Right forelimb (tissue), 1 donor: ENCODE measurements around the gene CCDC187.

Experiments used
- DNase-seq: peaks from one replicate; pipeline ENCODE4 v3.0.0-alpha.2; 2018

CCDC187 gene

DNA sequence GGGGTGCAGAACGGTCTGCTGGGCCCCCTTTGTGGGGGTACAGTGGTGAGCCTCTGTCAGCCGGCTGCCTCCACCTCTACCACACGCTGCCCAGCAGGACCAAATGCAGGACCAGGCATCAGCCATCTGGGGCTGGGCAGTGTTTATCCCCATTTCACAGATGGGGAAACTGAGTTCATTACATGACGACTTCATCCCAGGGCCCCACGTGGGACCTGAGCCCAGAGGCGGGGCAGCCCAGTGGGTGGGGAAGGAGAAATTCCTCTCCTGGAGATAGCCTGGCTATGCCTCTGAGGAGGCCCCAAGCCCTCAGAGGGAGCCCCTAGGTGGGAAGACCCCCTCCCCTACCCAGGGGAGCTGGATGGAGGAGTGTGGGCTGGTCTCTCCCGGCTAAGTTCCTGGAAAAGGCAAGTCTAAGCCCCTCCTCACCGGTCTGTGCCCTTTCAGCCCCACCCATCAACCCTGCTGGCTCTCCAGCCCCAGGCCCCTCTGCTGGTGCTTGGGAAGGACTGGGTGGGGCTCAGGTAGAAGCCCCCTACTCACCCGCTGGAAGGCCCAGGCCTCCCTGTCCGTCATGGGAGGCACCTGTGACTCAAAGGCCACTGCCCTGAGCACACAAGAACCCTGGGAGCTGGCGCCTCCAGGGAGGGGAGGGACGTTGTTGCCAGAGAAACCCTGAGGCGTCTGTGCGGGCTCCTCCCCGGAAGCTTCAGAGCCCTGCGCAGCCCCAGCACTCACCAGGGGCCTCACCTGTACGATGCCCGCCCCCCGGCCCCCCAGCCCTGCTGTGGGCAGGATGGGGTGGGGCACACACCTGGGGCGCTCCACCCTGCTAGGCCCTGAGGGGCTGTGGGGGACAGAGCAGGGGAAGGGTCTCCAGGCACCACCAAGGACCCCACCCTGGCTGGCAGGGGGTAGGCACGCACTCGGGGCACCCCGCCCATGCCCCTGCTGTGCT lies 7.4 kb upstream of the CCDC187 start:
- no peak for DNase-seq

DNA sequence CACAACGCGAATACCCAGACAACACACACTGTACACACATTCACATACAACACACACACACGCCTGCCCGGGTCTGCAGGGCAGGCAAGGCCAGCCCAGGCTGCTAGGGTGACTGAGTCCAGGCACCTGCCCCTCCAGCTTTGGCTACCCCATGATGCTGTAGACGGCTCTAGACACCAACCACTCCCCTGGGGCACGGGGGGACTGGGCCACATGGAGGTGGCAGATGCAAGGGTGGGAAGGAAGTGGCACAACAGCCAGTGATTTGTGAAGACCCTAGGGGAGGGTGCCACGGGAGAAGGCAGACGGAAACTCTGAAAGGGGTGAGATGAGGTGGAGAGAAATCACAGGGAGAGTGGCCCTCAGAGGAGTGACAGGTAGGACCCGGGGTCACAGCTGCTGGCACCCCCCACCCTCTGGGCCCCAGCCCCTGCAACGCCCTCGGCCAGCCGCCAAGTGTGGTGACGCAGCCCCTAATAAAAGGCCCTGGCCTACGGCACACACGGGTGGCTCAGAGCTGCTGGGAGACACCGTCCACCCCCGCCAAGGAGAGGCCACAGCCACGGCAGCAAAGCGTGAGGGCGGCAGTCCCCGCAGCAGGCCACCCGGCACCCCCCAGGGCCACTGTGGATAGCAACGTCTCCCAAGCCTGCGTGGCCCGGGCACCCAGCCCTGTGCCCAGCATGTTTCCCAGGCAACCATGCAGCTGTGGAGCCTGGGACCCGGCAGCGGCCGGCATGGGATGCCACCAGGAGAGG lies 6.6 kb upstream of the CCDC187 start:
- no peak for DNase-seq

DNA sequence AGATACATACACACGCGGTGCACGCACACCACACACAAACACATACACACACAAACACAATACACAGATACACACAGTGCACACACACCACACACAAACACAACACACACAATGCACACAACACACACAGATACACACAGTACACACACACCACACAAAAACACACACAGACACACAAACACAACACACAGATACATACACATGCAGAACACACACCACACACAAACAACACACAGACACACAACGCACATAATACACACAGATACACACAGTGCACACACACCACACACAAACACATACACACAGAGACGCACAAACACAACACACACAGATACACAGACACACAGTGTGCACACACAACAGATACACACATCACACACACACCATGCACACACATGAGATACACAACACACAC lies 5.9 kb upstream of the CCDC187 start:
- DNase-seq: no peak

DNA sequence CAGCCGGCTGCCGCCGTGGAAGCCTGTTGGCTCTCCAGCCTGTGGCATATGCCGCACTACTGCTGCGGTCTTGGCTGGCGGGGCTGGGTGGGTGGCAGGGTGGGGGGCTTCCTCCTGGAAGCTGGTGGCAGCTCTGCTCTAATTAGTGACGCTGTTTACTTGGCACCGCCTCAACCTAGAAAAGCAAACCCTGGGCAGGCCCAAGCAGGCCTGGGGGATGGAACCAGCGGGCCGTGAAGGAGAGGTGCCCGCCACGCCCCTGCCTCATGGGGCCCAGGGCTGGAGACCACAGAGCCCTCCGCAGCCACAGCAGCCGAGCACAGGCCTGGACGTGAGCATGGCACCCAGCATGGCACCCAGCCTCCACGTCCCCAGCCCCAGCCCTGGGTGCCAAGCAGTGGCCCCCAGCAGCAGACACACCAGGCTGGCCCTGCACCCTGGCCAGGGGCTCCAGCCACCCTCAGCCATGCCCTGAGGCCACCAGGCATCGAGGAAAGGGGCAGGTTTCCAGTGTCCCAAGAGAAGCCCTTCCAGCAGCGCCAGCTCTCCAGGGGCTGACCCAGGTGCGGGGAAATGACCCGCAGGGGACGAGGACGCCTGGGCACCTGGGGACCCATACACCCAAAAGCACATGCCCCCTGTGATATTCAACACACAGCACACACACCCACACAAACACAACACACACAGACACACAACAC lies 5.4 kb upstream of the CCDC187 start:
- no peak for DNase-seq

DNA sequence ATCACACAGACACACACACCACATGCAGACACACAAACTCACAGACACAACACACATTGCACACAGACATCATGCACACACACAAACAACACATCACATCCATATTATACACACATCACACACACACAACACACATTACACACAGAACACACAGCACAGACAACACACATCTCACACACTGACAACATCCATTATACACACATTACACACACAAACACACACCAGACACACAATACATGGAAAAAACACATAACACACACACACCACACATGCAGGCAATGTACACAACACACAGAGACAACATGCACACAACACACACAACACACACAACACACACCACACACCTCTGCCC lies 4.8 kb upstream of the CCDC187 start:
- no peak for DNase-seq

DNA sequence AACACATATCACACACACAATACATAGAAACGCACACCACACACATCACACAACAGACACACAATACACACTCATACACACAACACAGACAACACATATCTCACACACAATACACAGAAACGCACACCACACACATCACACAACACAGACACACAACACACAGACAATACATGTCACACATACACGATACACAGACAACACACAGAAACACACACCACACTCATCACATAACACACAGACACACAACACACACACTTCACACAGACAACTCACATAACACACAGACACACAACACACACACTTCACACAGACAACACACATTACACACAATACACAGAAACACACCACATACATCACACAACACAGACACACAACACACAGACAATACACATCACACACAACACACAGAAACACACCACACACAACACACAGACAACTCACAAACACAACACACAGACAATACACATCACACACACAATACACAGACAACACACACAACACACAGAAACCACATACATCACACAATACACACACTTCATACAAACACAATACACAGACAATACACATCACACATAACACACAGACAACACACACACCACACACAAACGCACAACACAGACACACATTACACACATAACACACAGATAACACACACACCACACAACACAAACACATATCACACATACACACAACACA lies 4.3 kb upstream of the CCDC187 start:
- DNase-seq: no peak

DNA sequence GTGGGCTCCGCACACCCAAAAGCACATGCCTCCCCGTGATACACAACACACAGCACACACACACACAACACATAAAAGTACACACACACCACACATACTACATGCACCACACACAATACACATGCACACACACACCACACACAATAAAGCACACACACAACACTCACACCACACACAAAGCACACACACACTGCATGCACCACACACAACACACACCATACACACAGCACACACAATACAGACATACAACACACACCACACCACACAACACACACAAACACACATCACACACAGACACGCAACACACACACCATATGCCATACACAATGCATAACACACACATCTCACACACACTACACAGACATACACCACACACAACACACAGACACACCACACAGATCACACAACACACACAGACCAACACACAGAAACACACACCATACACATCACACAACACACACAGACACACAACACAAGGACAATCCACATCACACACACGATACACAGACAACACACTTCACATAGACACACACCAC lies 3.4 kb upstream of the CCDC187 start:
- DNase-seq: no peak

DNA sequence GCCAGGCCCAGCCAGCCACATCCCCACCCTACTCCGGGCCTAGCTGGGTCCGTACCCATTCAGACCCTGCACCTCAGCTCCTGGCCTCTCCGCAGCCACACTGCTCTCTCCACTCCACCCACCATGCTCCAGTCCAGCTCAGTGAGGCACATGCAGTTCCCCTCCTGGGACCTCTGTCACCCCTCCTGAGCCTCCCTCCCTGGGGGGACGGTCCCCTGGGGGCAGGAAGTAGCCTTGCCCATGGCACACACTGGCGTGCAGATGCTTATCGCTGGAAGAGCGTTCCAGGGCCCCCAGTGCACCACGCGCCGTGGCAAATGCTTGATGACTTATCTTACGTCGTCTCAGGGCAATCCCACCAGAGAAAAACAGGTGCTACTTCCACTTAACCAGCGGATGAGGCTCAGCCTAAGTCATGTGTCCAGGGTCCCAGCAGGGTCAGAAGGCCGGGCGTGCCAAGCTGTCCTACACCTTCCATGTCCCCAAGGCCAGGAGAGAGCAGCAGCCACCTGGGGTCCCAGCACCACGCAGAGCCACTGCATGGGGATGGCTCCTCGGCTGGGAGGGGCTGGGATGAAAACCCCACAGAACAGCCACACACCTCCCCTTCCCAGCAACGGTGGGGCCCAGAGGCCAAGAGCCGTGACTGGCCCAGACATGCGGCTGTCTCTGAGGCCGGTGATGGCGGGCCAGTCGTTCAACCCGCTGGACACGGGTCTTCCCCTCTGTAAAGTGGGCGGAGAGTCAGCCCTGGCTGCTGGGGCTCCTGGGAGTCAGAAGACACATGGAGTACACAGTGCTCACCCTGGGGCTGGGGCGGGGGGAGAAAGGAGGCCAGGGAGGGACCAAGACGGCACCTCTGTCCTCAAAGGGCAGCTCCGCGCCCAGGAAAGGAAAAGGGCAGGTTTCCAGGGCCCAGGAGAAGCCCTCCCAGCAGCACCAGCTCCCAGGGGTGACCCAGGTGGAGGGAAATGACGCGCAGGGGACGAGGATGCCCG lies 2.6 kb upstream of the CCDC187 start:
- no peak for DNase-seq

DNA sequence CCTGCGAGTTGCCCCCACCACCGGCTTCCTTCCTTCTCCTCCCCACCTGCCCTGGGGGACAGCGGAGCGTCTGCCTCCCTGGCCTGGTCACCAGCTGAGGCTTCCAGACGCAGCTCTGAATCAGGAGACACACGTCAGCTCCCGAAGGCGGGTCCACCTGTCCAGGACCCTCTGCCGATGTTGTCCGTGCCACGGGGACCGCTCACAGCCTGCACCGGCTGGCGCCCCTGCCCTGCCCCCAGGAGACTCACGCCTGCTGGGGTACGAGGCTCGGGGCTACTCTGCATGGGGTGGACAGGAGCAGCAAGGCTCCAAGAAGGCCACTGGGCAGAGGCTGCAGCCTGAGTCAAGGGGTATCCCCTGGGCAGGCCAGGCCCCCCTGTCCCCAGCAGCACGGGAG lies 1.9 kb upstream of the CCDC187 start:
- no peak for DNase-seq

DNA sequence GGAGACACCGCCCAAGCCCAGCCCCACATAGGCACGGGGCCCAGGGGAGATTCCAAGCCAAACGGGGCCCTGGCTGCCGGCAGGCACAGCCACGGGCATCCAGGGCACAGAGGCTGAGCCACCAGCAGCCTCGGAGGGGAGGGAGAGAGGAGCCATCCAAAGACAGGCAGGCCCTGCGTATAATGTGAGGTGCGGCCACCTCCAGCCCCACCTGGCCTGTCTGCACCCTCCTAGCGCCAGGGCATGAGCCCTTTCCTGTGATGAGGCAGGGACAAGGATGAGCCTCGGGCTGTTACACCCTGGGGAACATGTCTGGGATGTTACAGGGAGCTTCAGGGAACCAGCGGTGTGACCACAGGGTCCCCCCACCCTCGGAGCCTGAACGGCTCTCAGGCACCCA lies 1.1 kb upstream of the CCDC187 start:
- no peak for DNase-seq

DNA sequence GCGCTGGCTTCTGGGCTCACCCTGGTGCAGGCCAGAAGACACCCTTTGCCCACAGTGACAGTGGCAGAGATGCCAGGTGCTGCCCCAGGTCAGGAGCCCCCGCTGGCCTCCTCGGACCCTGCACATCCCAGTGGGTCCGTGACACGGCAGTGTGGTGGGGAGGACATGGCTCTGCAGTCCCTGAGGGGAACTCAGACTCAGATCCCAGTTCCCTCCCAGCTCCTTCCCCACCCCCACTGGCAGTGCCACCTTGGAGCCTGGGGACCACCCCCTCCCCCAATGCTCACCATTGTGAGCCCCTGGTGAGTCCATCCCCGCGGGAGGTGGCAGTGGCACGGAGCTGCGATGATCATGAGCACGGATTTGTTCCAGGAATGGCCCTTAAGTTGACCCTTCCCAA lies 562 bp upstream of the CCDC187 start:
- no peak for DNase-seq

DNA sequence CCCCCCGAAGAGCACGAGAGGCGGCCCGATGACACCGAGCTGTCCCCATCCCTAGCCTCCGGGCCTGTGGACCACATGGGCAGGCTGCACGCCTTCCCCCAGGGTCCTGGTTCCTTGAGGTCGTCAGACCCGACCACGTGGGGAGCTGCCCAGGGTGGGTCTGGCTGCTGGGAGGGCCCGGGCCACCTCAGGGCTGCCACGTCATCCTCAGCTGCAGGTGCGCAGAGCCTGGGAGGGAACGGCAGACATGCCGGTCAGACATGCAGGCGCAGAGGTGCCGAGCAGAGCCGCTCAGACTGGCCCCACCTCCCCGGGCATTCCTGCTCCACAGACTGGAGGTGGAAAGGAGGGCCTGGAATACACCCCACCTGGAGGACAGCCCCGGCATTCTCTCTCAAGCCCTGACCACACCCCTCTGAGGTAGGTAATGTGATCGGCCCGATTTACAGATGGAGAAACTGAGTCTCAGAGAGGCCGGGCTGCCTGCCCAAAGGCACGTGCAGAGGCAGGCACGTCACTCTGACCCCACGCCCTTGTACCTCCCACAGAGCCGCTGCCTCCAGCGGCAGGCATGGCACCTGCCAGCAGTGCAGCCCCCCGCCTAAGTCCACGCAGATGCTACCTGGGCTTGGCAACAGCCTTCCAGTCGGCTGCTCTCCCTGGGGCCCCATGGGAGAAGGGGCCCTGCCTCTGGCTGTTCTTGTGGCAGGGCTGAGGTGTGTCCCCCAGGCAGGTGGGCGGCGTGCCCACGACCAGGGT lies 649 bp downstream of the CCDC187 start:
- DNase-seq: no peak

DNA sequence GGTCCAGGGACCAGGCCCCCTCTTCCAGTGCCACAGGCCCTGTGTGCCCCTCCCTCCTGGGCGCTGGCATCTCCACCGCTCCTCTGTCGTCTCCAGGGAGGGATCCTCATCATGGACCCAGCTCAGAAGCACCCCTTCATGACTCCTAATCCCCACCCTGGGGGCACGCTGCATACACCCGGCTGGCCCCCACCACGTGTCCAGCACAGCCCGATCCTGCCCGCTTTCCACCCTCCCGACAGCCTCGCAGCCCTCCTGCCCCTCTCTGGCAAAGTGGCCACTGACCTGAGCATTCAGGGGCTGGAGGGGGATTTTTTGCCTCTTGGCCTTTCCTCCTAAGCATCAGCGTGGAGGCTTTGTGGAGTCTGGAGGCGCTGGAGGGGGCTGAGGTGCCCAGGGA lies 1.4 kb downstream of the CCDC187 start:
- no peak for DNase-seq

DNA sequence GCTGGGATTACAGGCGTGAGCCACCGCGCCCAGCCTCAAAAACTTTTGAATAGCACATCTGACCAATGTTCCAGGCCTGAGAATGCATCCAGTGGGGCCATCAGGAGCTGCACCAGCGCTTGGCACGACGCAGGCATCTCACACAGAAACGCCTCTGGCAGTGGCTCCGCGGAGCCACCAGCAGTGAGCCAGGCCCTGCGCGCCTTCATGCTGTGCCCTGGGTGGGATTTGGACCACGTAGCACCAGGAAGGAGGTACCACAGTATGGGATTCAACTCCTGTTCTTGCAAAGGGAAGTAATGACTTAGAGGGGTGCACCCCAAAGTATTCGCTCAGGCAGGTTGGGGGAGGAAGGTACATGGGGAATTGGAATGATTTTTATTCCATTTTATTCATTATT lies 3.0 kb downstream of the CCDC187 start:
- no peak for DNase-seq

DNA sequence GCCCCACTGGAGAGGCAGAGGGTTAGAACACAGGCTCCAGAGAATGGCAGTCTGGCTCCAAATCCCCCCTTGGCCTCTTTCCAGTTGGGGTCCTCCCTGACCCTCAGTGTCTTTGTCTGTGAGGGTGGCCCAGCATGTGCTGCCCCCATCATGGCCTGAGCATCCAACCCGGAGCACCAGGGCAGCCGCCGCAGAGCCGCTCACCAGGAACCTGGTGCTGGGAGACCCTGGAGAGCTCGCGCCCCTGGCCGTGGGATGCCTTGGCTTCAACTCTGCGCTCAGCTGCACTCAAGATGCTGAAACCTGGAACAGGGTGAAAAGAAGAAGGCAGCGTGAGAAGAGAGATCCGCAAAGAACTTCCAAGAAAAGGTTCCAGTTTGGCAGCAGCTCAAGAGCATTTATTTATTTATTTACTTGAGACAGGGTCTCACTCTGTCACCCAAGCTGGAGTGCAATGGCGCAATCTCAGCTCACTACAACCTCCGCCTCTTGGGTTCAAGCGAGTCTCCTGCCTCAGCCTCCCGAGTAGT lies 3.8 kb downstream of the CCDC187 start:
- no peak for DNase-seq

DNA sequence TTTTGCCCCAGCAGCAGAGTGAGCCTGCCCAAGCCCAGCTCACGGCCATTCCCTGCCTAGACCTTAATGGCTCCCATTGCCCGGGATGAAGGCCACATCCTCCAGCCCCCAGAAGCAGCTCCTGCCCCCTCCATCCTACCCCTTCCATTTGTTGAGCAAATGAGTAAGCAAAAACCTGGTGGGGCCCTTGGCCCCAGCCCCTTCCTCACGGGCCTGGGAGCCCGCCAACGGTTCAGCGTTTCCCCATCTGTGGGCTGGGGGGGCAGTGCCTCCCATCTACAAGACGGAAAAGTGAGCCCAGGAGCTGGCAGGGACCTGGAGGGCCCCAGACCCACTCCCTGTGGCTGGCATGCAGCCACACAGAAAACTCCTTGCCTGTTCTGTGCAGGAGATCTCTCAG lies 4.4 kb downstream of the CCDC187 start:
- DNase-seq: no peak

DNA sequence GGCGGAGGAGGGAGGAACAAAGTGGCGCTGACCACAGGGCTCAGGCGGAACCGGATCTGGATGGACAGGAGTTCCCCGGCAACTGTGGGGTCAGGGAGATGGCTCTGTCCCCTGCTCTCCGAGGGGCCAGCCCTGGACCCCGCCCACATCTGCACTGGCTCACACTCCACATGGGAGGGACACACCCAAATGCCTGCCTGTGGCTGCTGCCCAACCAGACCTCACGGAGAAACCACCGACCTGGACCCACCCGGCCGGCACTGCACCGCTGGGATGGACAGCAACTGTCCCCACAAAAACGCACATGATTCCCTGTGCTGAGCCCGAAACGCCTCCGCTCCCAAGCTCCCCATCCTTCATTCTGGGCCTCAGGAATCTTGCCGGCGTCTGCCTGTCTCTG lies 4.8 kb downstream of the CCDC187 start:
- DNase-seq: no peak

DNA sequence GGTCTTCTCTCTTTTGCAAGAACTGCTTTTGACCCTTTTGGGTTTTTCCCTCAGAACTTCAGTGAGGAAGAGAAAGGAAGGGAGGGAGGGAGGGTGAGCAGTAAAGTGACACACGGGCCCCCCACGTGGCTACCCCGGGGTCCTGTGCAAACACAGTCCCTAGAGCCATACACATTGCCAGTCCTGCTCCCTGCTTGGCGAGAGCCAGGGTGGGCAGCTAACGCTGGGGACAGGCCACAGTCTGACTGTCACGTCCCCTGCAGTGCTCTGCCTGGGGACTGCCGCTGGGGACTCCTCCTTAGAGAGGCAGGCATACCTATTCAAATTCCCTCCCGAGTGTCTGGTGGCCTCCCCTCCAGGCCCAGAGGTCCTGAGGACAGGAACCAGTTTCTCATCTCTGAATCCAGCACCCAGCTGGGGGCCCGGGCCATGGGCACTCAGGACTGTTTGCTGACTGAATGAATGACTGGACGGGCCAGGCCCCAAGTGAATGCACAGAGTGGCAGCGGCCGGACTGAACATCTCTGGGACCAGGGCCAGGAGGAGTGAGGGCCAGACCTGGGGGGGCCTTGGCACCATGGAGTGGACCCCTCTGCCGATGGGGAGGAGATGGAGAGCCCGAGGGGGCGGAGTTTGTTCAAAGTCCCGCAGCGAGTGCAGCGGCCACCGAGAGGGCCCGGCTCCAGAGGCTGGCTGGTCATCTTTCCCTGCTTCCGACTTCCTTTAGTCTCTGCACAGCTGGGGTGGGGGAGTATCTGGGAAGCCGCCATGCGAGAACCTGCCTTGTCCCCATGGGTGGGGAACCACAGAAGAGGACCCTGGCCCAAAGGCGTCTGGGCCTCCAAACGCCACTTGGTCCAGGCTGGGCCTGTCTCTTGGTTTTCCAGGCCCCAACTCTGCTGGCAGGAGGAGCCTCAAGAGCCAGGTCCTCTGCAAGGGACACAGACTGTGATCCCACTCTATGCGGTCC lies 5.8 kb downstream of the CCDC187 start:
- no peak for DNase-seq
